ENCODE results near the gene SMIM27.

GRCh38 chr9:32502464-32502863 is 49.7 kb upstream of the SMIM27 start:
- TF ChIP-seq POLR2A (IDR thresholded peaks at IDR 0.05; ENCODE audit: low read depth, low read length) (no peak), POLR2AphosphoS5 (IDR thresholded peaks at IDR 0.05; ENCODE audit: low read depth, low read length) (no peak)

Data from GM12892 (cell line).